Tibial nerve (tissue), 4 donors: ENCODE data around the gene DPP10.

Experiments
- EP300 ChIP-seq, 2 donors: sonication (generic); formaldehyde crosslinking; IDR thresholded peaks; one replicate each; pipeline ENCODE4 v1.6.1; 2017; ENCODE audit warnings: antibody characterized with exemption in 2 of 2, mild to moderate bottlenecking in 1 of 2
- POLR2A ChIP-seq, 2 donors: fragments of 450-650 bp; IDR thresholded peaks; one replicate each; pipeline ENCODE4 v1.6.1; 2017; ENCODE audit warnings: antibody characterized with exemption in 2 of 2, mild to moderate bottlenecking in 2 of 2, moderate library complexity in 2 of 2
- TF ChIP-seq, protein P1 (sequence below), 5 experiments: fragments of 200-600 bp in 3 of 5; fragments of 450-650 bp in 2 of 5; sonication (generic) in 3 of 5; IDR thresholded peaks; one replicate each; pipeline ENCODE4 v1.5.1; 2016 to 2019; ENCODE audit warnings: antibody characterized with exemption in 5 of 5, mild to moderate bottlenecking in 3 of 5, moderate library complexity in 2 of 5

- no peak for TF ChIP-seq POLR2A (IDR thresholded peaks at IDR 0.05)
- TF ChIP-seq, protein P1, sequence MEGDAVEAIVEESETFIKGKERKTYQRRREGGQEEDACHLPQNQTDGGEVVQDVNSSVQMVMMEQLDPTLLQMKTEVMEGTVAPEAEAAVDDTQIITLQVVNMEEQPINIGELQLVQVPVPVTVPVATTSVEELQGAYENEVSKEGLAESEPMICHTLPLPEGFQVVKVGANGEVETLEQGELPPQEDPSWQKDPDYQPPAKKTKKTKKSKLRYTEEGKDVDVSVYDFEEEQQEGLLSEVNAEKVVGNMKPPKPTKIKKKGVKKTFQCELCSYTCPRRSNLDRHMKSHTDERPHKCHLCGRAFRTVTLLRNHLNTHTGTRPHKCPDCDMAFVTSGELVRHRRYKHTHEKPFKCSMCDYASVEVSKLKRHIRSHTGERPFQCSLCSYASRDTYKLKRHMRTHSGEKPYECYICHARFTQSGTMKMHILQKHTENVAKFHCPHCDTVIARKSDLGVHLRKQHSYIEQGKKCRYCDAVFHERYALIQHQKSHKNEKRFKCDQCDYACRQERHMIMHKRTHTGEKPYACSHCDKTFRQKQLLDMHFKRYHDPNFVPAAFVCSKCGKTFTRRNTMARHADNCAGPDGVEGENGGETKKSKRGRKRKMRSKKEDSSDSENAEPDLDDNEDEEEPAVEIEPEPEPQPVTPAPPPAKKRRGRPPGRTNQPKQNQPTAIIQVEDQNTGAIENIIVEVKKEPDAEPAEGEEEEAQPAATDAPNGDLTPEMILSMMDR (IDR thresholded peaks at IDR 0.05): no peak
- TF ChIP-seq EP300 (IDR thresholded peaks at IDR 0.05): no peak
Measured at GRCh38 chr2:115208493-115209164, 766.2 kb downstream of the DPP10 start.
